Renal pelvis (tissue), 4 donors: ENCODE results near the gene PCDHA8. TPM values are rescaled to one million over a fixed set of nuclear protein-coding genes. Genes with fewer than 3 reads are reported as not detected.
"Not testable (repeated sequence)": the region's sequence is repeated elsewhere in the genome, so short reads cannot be mapped to it uniquely, and the experiment has no call there.

Source experiments
- DNase-seq: peaks from one replicate; pipeline ENCODE4 v3.0.0-alpha.2; 2013
- polyA plus RNA-seq, 3 donors: library from polyadenylated mRNA; unstranded; fragments of 120-200 nt; gene quantifications; one replicate each; pipeline ENCODE4 v1.2.1, GENCODE V29; 2013; ENCODE audit not compliant: insufficient read length in 3 of 3

The PCDHA8 gene
- polyA plus RNA-seq, 3 donors, result 0.10 TPM; not detected in 2

- no peak for DNase-seq
Measured at GRCh38 chr5:140827704-140828361, 13.2 kb upstream of the PCDHA8 start, which contains the start of gene PCDHA6. PCDHA6 (plus strand) TSS chr5:140827960; CDS start chr5:140828092, 132 bp downstream.

- no peak for DNase-seq
Measured at GRCh38 chr5:140828362-140828737, 12.6 kb upstream of the PCDHA8 start.

GRCh38 chr5:140829511-140830501 is 11.2 kb upstream of the PCDHA8 start:
- not testable (repeated sequence) for DNase-seq

DNA sequence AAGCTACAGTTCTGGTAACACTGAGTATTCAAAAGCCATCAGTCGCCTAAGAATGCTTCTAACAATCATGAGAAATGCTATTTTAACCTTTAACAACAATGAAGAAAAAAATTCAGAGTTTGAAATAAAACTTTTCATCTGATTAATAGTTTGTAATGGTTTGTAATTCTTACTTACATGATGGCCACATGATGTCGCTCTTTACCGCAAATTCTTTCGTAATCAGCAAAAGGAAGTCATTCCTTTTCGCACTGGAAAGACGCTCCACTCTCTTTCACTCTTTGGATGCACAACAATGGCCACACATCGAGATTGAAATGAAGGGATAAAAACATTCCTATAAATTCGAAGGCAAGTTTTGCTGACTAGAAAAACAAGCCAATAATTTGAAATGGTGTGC is 7.0 kb upstream of the PCDHA8 start, which contains the start of gene PCDHA7:
PCDHA7 (plus strand) TSS at position 277 of the 400 bp plus-strand sequence; CDS start at position 392, 115 bp downstream.
- peak; percentile 2 for DNase-seq

- not testable (repeated sequence) for DNase-seq
Measured at GRCh38 chr5:140834439-140835008, 6.5 kb upstream of the PCDHA8 start.

- DNase-seq, result no peak
Measured at GRCh38 chr5:140835622-140836510, 5.1 kb upstream of the PCDHA8 start.

- no peak for DNase-seq
Measured at GRCh38 chr5:140842798-140843733, 2.1 kb downstream of the PCDHA8 start.

- DNase-seq, result not testable (repeated sequence)
Measured at GRCh38 chr5:140848139-140849102, 7.4 kb downstream of the PCDHA8 start, which contains the start of gene PCDHA9. PCDHA9 (plus strand) TSS chr5:140848382; CDS start chr5:140848496, 114 bp downstream.

DNA sequence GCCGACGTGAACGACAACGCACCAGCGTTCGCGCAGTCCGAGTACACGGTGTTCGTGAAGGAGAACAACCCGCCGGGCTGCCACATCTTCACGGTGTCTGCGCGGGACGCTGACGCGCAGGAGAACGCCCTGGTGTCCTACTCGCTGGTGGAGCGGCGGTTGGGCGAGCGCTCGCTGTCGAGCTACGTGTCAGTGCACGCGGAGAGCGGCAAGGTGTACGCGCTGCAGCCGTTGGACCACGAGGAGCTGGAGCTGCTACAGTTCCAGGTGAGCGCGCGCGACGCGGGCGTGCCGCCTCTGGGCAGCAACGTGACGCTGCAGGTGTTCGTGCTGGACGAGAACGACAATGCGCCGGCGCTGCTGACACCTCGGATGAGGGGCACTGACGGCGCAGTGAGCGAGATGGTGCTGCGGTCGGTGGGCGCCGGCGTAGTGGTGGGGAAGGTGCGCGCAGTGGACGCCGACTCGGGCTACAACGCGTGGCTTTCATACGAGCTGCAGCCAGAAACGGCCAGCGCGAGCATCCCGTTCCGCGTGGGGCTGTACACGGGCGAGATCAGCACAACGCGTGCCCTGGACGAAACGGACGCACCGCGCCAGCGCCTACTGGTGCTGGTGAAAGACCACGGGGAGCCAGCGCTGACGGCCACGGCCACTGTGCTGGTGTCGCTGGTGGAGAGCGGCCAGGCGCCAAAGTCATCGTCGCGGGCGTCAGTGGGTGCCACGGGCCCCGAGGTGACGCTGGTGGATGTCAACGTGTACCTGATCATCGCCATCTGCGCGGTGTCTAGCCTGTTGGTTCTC is 9.0 kb downstream of the PCDHA8 start:
- DNase-seq, result not testable (repeated sequence)

DNA sequence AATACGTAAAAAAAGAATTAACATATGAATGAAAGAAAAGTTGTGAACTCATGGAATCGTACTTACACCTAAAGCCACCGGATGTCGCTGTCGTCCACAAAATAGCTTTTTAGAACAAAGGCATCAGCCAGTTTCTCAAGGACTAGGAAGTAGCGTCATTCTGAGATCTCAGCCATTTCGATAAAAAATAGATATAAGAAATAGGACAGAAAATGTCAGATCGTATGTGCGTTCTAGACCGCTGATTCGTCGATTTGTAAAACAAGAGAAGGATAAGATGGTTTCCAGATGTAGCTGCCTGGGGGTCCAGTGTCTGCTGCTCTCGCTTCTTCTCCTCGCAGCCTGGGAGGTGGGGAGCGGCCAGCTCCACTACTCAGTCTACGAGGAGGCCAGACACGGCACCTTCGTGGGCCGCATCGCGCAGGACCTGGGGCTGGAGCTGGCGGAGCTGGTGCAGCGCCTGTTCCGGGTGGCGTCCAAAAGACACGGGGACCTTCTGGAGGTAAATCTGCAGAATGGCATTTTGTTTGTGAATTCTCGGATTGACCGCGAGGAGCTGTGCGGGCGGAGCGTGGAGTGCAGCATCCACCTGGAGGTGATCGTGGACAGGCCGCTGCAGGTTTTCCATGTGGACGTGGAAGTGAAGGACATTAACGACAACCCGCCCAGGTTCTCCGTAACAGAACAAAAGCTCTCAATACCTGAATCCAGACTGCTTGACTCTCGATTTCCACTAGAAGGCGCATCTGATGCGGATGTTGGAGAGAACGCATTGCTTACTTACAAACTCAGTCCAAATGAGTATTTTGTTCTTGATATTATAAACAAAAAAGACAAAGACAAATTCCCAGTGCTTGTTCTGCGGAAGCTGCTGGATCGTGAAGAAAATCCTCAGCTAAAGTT is 15.0 kb downstream of the PCDHA8 start, which contains the start of gene PCDHA10:
PCDHA10 (plus strand) TSS at position 126 of the 903 bp plus-strand sequence; CDS start at position 278, 152 bp downstream.
- peak; percentile 8 for DNase-seq

GRCh38 chr5:140857177-140857986 is 16.4 kb downstream of the PCDHA8 start:
- no peak for DNase-seq

DNA sequence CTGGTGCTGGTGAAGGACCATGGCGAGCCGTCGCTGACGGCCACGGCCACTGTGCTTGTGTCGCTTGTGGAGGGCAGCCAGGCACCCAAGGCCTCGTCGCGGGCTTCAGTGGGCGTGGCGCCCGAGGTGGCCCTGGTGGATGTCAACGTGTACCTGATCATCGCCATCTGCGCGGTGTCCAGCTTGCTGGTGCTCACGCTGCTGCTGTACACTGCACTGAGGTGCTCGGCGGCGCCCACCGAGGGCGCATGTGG is 16.9 kb downstream of the PCDHA8 start:
- no peak for DNase-seq

DNA sequence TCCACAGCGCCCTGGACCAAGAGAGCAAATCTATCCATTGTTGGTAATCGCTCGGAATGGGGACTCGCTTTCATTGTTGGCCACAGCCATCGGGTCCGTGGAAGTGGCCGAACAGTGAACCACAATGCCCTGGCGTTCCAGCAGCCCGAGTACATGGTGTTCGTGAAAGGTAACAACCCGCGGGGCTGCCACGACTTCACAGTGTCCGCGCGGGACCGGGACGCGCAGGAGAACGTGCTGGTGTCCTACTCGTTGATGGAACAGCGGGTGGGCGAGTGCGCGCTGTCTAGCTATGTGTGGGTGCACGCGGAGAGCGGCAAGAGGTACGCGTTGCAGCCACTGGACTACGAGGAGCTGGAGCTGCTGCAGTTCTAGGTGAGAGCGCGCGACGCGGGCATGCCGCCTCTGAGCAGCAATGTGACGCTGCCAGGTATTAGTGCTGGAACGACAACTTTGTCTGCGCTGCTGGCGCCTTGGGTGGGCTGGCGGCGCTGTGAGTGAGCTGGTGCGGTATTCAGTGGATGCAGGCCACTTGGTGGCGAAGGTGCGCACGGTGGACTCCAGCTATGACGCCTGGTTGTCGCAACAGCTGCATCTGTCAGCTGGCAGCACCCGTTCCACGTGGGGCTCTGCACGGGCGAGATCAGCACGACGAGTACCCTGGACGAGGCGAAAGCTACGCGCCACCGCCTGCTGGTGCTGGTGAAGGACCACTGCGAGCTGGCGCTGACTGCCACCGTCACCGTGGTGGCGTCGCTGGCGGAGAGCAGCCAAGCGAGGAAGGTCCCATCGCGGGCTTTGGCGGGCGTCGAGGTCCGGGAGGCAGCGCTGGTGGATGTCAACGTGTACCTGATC is 21.7 kb downstream of the PCDHA8 start:
- no peak for DNase-seq

DNA sequence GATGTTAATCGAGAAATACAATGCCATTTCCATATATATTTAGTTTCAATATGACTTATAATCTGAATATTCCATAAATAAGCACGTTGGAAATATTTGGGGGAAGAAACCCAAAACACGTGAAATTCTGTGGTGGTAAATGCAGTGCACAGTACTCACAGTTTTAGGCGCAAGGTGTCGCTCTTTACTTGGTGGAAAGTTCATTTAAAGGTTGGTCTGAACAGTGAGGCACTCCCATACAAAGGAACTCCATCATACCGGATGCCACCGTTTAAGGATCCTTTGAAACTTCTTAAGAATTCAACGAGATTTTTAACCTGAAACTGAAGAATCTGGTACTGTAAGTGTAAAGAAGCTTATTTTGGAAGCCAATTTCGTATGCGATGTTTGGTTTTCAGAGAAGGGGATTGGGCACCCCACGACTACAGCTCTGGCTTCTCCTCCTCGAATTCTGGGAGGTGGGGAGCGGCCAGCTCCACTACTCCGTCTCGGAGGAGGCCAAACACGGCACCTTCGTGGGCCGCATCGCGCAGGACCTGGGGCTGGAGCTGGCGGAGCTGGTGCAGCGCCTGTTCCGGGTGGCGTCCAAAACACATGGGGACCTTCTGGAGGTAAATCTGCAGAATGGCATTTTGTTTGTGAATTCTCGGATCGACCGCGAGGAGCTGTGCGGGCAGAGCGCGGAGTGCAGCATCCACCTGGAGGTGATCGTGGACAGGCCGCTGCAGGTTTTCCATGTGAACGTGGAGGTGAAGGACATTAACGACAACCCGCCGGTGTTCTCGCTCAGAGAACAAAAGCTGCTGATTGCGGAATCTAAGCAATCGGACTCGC is 28.0 kb downstream of the PCDHA8 start, which contains the start of gene PCDHA11:
PCDHA11 (plus strand) TSS at position 237 of the 834 bp plus-strand sequence; CDS start at position 384, 147 bp downstream.
- peak; percentile 1 for DNase-seq
